Epithelial cell of proximal tubule (primary cell): ENCODE measurements around the gene POLD4. TPM values are rescaled to one million over a fixed set of nuclear protein-coding genes. Genes with fewer than 3 reads are reported as not detected.

Experiments
- DNase-seq: peaks from one replicate; pipeline ENCODE4 v3.0.0-alpha.2; 2011; ENCODE audit warnings: low read depth
- H3K4me3 ChIP-seq: 2 replicates; pipeline ENCODE4 v1.5.1; 2011; ENCODE audit warnings: low read depth, mild to moderate bottlenecking, low read length
- total RNA-seq: library from RNA; depleted of rRNA; stranded (reverse); fragments of >200 nt; gene quantifications from 2 replicates; pipeline ENCODE4 v1.2.3, GENCODE V29; 2015
- TF ChIP-seq, protein P1 (sequence below): conservative IDR thresholded peaks from 2 replicates; pipeline ENCODE4 v1.5.1; 2012; ENCODE audit warnings: low read depth, mild to moderate bottlenecking, low read length

The POLD4 gene
- total RNA-seq, 1 donor from 2014 or later = 174 TPM

DNA sequence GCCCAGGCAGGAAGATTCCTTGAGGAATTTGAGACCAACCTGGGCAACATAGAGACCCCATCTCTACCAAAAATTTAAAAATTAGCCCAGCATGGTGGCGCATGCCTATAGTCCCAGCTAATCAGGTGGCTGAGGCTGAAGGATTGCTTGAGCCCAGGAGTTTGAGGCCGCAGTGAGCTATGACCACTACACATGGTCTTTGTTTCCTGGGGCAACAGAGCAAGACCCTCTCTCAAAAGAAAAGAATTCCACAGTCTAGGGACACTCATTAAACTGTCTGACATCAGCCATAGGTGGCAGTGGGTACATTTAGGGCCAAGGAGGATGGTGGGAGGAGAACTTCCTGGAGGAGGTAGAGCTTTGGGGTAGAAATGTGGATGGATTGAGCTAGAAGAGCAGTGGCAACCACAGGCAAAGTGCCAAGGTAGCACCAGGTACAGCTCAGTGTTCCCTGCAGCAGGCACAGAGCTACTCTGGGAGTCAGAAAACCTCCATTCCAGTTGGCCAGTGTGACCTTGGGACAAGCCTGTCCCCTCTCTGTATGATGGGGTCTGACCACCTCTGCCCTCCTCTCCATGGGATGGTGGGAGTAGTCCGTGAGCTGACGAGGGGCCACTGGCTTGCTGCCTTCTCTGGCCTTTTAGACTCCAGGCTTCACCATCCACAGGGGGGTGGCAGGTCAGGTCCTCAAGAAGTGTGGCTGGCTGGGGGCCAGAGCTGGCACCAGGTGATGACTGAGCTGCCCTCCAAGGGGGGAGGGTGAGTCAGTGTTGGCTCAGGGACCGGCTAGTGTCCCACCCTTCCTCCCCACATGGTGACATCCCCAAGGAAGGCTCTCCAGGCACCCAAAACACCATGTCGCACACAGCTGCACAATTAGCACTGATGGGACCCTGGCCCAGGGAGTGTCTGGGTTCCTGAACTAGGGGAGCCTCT, 23.8 kb upstream of the POLD4 start:
- no peak for DNase-seq
- TF ChIP-seq, protein P1, sequence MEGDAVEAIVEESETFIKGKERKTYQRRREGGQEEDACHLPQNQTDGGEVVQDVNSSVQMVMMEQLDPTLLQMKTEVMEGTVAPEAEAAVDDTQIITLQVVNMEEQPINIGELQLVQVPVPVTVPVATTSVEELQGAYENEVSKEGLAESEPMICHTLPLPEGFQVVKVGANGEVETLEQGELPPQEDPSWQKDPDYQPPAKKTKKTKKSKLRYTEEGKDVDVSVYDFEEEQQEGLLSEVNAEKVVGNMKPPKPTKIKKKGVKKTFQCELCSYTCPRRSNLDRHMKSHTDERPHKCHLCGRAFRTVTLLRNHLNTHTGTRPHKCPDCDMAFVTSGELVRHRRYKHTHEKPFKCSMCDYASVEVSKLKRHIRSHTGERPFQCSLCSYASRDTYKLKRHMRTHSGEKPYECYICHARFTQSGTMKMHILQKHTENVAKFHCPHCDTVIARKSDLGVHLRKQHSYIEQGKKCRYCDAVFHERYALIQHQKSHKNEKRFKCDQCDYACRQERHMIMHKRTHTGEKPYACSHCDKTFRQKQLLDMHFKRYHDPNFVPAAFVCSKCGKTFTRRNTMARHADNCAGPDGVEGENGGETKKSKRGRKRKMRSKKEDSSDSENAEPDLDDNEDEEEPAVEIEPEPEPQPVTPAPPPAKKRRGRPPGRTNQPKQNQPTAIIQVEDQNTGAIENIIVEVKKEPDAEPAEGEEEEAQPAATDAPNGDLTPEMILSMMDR = no peak
- H3K4me3 ChIP-seq = no peak overlapping the region

DNA sequence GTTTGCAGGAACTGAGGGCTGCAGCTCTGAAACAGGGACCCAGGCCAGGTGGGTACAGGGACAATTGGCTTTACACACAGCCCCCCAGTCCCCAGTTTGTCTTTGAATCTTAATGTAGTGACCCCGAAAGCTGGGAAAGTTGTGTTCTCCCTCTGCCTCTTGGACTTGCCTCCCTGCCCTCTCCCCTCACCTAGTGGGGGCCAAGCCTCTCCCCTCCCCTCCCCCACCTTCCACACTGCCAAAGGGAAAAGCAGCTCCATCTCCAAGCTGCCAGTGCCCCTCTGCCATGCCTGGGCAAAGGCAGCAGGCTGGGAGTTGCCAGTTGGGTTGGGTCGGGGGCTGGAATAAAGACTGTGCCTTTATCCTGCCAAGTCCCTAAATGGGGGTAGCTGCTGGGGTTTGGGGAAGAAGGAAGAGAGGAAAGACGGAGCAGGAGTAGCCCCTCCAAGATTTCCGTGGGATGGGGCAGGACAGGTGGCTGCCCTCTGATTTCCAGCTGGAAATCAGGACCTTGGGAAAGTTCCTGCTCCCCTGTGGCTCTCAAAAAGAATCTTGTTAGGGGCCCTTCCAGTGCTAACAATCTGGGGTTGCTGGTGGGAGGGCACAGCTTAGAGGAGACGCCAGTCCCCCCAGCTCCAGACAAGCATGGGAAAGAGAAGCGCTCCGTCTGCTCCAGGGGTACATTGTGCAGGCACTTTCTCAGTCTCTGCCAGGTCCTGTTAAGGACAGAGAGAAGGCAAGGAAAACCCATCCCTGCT, 22.9 kb upstream of the POLD4 start:
- no peak for DNase-seq
- TF ChIP-seq, protein P1 = no peak
- H3K4me3 ChIP-seq = peak overlapping the region; percentile 29

DNA sequence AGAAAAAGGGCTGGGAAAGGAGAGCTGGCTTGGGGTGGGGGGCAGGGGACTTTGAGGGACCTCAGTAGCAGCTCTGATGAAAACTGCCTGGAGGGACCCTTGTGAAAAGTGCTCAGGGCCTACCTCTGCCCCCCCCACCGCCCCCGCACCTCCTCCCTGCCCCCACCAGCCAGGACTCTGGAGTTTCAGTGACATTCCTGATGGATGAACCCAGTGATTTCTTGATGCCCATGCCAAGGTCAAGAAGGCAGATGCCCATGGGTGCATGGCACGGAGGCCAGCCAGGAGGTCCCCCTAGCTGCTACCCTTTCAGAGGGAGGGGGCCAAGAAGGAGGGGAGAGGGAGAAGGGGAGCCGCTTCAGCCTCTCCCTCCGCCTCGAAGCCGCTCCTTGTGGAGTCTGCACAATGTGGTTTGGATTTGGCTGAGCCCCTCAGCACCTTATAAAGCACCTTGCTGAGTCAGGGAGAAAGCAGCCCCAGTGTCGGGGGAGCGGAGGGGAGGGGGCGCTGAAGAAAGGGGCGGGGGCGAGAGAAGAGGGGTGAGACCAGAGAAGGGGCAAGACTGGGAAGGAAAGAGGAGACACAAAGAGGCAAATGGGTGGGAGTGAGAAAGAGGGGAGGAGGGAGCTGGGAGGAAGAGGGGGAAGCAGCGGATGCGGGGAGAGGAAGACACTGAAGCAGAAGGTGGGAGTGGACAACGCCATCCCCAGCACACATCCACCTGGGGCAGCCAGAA, 22.1 kb upstream of the POLD4 start:
- no peak for DNase-seq
- TF ChIP-seq, protein P1 = no peak
- H3K4me3 ChIP-seq = peak overlapping the region; percentile 29

DNA sequence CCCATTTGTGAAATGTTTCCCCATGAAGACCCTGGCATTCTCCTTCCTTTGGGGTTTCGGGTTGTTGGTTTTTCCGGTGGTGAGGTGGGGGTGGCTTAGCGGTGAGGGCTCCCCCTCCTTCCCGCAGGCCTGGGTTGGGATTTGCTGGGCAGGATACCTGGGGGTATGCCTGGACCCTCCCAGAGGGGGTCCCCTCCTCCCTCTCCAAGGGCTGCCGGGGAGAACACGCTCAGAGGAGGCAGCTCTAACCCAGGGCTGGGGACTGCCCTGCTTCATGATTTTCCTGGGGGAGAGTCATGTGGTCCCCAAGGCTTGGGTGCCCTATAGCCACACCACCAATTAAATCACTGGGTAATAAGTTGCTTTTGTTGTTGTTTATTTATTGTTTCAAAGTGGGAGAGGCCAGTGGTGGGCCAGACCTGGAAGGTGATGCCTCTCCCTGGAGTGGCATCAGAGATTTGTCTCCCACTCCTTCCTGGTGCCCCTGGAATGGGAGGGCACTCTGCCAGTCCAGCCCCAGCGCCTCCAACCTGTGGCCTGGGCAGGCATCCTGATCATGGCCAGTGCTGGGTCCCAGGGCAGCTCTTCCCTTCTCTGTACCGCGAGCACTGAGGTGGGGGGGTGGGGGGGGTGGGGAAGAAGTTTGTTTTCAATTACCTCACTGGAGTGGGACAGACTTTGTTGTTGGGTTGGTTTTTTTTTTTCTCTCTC, 21.4 kb upstream of the POLD4 start:
- TF ChIP-seq, protein P1 = no peak
- no peak for DNase-seq
- H3K4me3 ChIP-seq = peak overlapping the region; percentile 33

DNA sequence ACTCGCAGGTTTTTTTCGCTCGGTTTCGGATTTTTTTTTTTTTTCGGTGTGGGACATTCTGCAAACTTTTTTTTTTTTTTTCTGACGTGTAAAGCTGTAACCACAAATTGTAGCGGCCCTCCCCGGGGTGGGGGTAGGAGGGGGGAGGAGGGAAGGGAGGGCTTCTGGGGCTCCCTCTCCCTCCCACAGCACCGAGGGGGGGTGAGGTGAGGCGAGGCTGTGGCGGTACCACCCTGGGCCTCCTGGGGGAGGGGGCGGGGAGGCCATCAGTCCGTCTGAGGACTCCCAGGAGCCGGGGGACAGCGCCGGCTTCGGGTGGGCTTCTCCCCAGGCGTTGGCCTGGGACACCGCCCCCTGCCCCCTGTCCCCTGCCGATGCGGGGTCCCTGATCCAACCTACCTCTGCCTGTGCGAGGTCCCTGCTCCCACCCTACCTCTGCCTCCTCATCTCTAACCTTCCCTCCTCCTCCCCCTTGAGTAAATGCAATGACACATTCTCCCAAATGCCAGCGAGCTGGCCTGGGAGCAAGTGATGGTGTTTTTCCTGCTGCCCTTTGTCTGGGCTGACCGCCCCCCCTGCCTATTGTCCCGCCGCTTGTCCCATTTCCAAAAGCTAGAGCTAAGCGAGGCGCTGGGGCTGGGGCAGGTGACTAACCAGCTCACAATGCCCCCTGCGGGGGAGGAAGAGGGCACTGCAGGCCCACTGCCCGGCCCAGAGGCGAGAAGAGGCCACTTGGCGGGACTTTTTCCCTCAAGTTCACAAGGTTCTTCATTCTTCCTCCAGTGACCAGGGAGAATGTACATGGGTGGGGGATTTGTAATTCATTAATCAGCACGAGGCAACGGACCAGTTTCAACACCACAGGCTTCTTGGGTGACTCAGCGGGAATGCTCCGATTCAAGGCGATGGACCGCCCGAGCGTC, 20.6 kb upstream of the POLD4 start:
- TF ChIP-seq, protein P1 = peak; percentile 57
- peak overlapping the region; percentile 74 for H3K4me3 ChIP-seq
- DNase-seq = peak; percentile 100
